Measurements from ENCODE around the gene POLR3C.

Gene POLR3C

GRCh38 chr1:145884675-145885074 lies 60.7 kb downstream of the POLR3C start:
- DNase-seq = no peak
- H3K23ac ChIP-seq (ENCODE audit: low read length) = no peak overlapping the region
- H2AK5ac ChIP-seq (ENCODE audit: low read length) = no peak overlapping the region
- no peak overlapping the region for H3K4ac ChIP-seq (ENCODE audit: low read depth, low read length)
- no peak overlapping the region for H4K12ac ChIP-seq (ENCODE audit: low read depth, low read length)
- no peak overlapping the region for H3K18ac ChIP-seq (ENCODE audit: low read length)
- no peak overlapping the region for H2BK5ac ChIP-seq (ENCODE audit: low read depth, low read length, poor library complexity)
- no peak overlapping the region for H4K8ac ChIP-seq (ENCODE audit: low read depth, low read length)
- no peak overlapping the region for H2BK120ac ChIP-seq (ENCODE audit: insufficient read depth, low read length, poor library complexity)
- no peak overlapping the region for H3K14ac ChIP-seq (ENCODE audit: low read length)
- WGBS (ENCODE audit: extremely low coverage, insufficient coverage, insufficient read length) = no CpG with 5 or more reads among the region's 1 CpG
- no peak overlapping the region for H3K27ac ChIP-seq (ENCODE audit: low read depth, low read length)
- no peak overlapping the region for H4K91ac ChIP-seq (ENCODE audit: low read depth, low read length)
- no peak overlapping the region for H3K4me2 ChIP-seq (ENCODE audit: low read length)
- no peak overlapping the region for H2BK12ac ChIP-seq (ENCODE audit: low read length)
- peaks cover 2 to 5% of the 10 kb centered on the region in 2 experiments for H3K4me1 ChIP-seq (ENCODE audit: control insufficient read depth in 1 of 2, insufficient read depth in 2 of 2, low read length in 2 of 2)
- H3K79me1 ChIP-seq (ENCODE audit: low read length) = peaks cover 2% of the 10 kb centered on the region
- H3K27me3 ChIP-seq (ENCODE audit: insufficient read depth, low read length) = peaks cover 8% of the 10 kb centered on the region
- no peak overlapping the region for H3K4me3 ChIP-seq (ENCODE audit: low read depth, low read length)
- H3K79me2 ChIP-seq (ENCODE audit: control insufficient read depth, insufficient read depth, low read length, poor library complexity) = no peaks in the 10 kb centered on the region
- H3K9ac ChIP-seq (ENCODE audit: low read length) = no peak overlapping the region
- H3K9me3 ChIP-seq (ENCODE audit: insufficient read depth, low read depth, low read length) = no peaks in the 10 kb centered on the region
- no peak overlapping the region for H2AFZ ChIP-seq (ENCODE audit: insufficient read depth, low read length, poor library complexity)
- H3K36me3 ChIP-seq (ENCODE audit: control insufficient read depth in 1 of 2, insufficient read depth in 2 of 2, low read length in 2 of 2) = no peaks in the 10 kb centered on the region

GRCh38 chr1:145885738-145886287 lies 61.8 kb downstream of the POLR3C start, which contains the start of gene ANKRD35:
Gene ANKRD35, minus strand, starts transcription at chr1:145885866. Its CDS starts 108 bp downstream, at chr1:145885758.
- Histone ChIP-seq H3K79me2 (ENCODE audit: control insufficient read depth, insufficient read depth, low read length, poor library complexity) (no peaks in the 10 kb centered on the region), H3K27ac (ENCODE audit: low read depth, low read length) (no peak within 1 kb of the TSS), H3K14ac (ENCODE audit: low read length) (no peak within 1 kb of the TSS), H3K4me3 (ENCODE audit: low read depth, low read length) (peak within 1 kb of the TSS; percentile 75), H3K23ac (ENCODE audit: low read length) (no peak within 1 kb of the TSS), H3K18ac (ENCODE audit: low read length) (no peak within 1 kb of the TSS), H3K4ac (ENCODE audit: low read depth, low read length) (no peak within 1 kb of the TSS), H2BK120ac (ENCODE audit: insufficient read depth, low read length, poor library complexity) (no peak within 1 kb of the TSS), H2AK5ac (ENCODE audit: low read length) (no peak within 1 kb of the TSS), H3K9ac (ENCODE audit: low read length) (no peak within 1 kb of the TSS), H4K91ac (ENCODE audit: low read depth, low read length) (no peak within 1 kb of the TSS), H3K36me3 (ENCODE audit: control insufficient read depth in 1 of 2, insufficient read depth in 2 of 2, low read length in 2 of 2) (no peaks in the 10 kb centered on the region), H3K9me3 (ENCODE audit: insufficient read depth, low read depth, low read length) (no peaks in the 10 kb centered on the region), H2AFZ (ENCODE audit: insufficient read depth, low read length, poor library complexity) (peak within 1 kb of the TSS; percentile 91), H3K4me2 (ENCODE audit: low read length) (peak within 1 kb of the TSS; percentile 82), H3K27me3 (ENCODE audit: insufficient read depth, low read length) (peaks cover 8% of the 10 kb centered on the region), H3K79me1 (ENCODE audit: low read length) (no peaks in the 10 kb centered on the region), H2BK5ac (ENCODE audit: low read depth, low read length, poor library complexity) (no peak within 1 kb of the TSS), H3K4me1 (ENCODE audit: control insufficient read depth in 1 of 2, insufficient read depth in 2 of 2, low read length in 2 of 2) (peaks cover 0 to 2% of the 10 kb centered on the region in 2 experiments), H4K8ac (ENCODE audit: low read depth, low read length) (no peak within 1 kb of the TSS), H2BK12ac (ENCODE audit: low read length) (no peak within 1 kb of the TSS), H4K12ac (ENCODE audit: low read depth, low read length) (no peak within 1 kb of the TSS)
- no CpG with 5 or more reads among the region's 36 CpGs for WGBS (ENCODE audit: extremely low coverage, insufficient coverage, insufficient read length)
- DNase-seq = peak; percentile 78 to 84

- H2BK120ac ChIP-seq (ENCODE audit: insufficient read depth, low read length, poor library complexity) = no peak overlapping the region
These were observed 62.4 kb downstream of the POLR3C start for GRCh38 chr1:145886390-145886789.

GRCh38 chr1:145886816-145887215 lies 62.8 kb downstream of the POLR3C start:
- DNase-seq = no peak
- H3K27me3 ChIP-seq (ENCODE audit: insufficient read depth, low read length) = peaks cover 8% of the 10 kb centered on the region
- H3K4me1 ChIP-seq (ENCODE audit: control insufficient read depth in 1 of 2, insufficient read depth in 2 of 2, low read length in 2 of 2) = peaks cover 0 to 3% of the 10 kb centered on the region in 2 experiments
- no peak overlapping the region for H2BK5ac ChIP-seq (ENCODE audit: low read depth, low read length, poor library complexity)
- no peak overlapping the region for H3K4me3 ChIP-seq (ENCODE audit: low read depth, low read length)
- no peak overlapping the region for H4K12ac ChIP-seq (ENCODE audit: low read depth, low read length)
- H3K27ac ChIP-seq (ENCODE audit: low read depth, low read length) = no peak overlapping the region
- H2AK5ac ChIP-seq (ENCODE audit: low read length) = no peak overlapping the region
- H3K18ac ChIP-seq (ENCODE audit: low read length) = no peak overlapping the region
- no peaks in the 10 kb centered on the region for H3K36me3 ChIP-seq (ENCODE audit: control insufficient read depth in 1 of 2, insufficient read depth in 2 of 2, low read length in 2 of 2)
- H4K91ac ChIP-seq (ENCODE audit: low read depth, low read length) = no peak overlapping the region
- H2BK120ac ChIP-seq (ENCODE audit: insufficient read depth, low read length, poor library complexity) = no peak overlapping the region
- H2BK12ac ChIP-seq (ENCODE audit: low read length) = no peak overlapping the region
- H3K14ac ChIP-seq (ENCODE audit: low read length) = no peak overlapping the region
- no peak overlapping the region for H3K4ac ChIP-seq (ENCODE audit: low read depth, low read length)
- no peak overlapping the region for H4K8ac ChIP-seq (ENCODE audit: low read depth, low read length)
- no peak overlapping the region for H3K9ac ChIP-seq (ENCODE audit: low read length)
- H3K4me2 ChIP-seq (ENCODE audit: low read length) = no peak overlapping the region
- WGBS (ENCODE audit: extremely low coverage, insufficient coverage, insufficient read length) = no CpG with 5 or more reads among the region's 8 CpGs
- H3K79me2 ChIP-seq (ENCODE audit: control insufficient read depth, insufficient read depth, low read length, poor library complexity) = no peaks in the 10 kb centered on the region
- H3K79me1 ChIP-seq (ENCODE audit: low read length) = no peaks in the 10 kb centered on the region
- H3K23ac ChIP-seq (ENCODE audit: low read length) = no peak overlapping the region
- H3K9me3 ChIP-seq (ENCODE audit: insufficient read depth, low read depth, low read length) = no peaks in the 10 kb centered on the region
- no peak overlapping the region for H2AFZ ChIP-seq (ENCODE audit: insufficient read depth, low read length, poor library complexity)

More at GRCh38 chr1:145886390-145886789, 62.4 kb downstream of the POLR3C start:
- no peaks in the 10 kb centered on the region for H3K9me3 ChIP-seq (ENCODE audit: insufficient read depth, low read depth, low read length)
- H3K4me1 ChIP-seq (ENCODE audit: control insufficient read depth in 1 of 2, insufficient read depth in 2 of 2, low read length in 2 of 2) = peaks cover 0 to under 1% of the 10 kb centered on the region in 2 experiments
- H3K18ac ChIP-seq (ENCODE audit: low read length) = no peak overlapping the region
- no peak overlapping the region for H4K12ac ChIP-seq (ENCODE audit: low read depth, low read length)
- no peak for DNase-seq
- H3K36me3 ChIP-seq (ENCODE audit: control insufficient read depth in 1 of 2, insufficient read depth in 2 of 2, low read length in 2 of 2) = no peaks in the 10 kb centered on the region
- no peaks in the 10 kb centered on the region for H3K79me1 ChIP-seq (ENCODE audit: low read length)
- no peak overlapping the region for H2BK5ac ChIP-seq (ENCODE audit: low read depth, low read length, poor library complexity)
- H2AFZ ChIP-seq (ENCODE audit: insufficient read depth, low read length, poor library complexity) = peak overlapping the region; percentile 57
- no peak overlapping the region for H3K27ac ChIP-seq (ENCODE audit: low read depth, low read length)
- H4K8ac ChIP-seq (ENCODE audit: low read depth, low read length) = no peak overlapping the region
- H3K27me3 ChIP-seq (ENCODE audit: insufficient read depth, low read length) = peaks cover 8% of the 10 kb centered on the region
- no peak overlapping the region for H3K9ac ChIP-seq (ENCODE audit: low read length)
- H3K4ac ChIP-seq (ENCODE audit: low read depth, low read length) = no peak overlapping the region
- H2BK12ac ChIP-seq (ENCODE audit: low read length) = no peak overlapping the region
- H3K23ac ChIP-seq (ENCODE audit: low read length) = no peak overlapping the region
- H3K4me2 ChIP-seq (ENCODE audit: low read length) = peak overlapping the region; percentile 82
- H3K4me3 ChIP-seq (ENCODE audit: low read depth, low read length) = no peak overlapping the region
- no CpG with 5 or more reads among the region's 11 CpGs for WGBS (ENCODE audit: extremely low coverage, insufficient coverage, insufficient read length)
- H3K79me2 ChIP-seq (ENCODE audit: control insufficient read depth, insufficient read depth, low read length, poor library complexity) = no peaks in the 10 kb centered on the region
- no peak overlapping the region for H2AK5ac ChIP-seq (ENCODE audit: low read length)
- no peak overlapping the region for H4K91ac ChIP-seq (ENCODE audit: low read depth, low read length)
- H3K14ac ChIP-seq (ENCODE audit: low read length) = no peak overlapping the region

Measured in trophoblast cell (in vitro differentiated cells and primary cell).